HepG2 (cell line): ENCODE data around the gene PLXNC1. TPM values are rescaled to one million over a fixed set of nuclear protein-coding genes. Genes with fewer than 3 reads are reported as not detected.
A peak's percentile ranks its signal among the peaks of the same experiment; 100 is the strongest.

ENCODE experiments used
- CENPT ChIP-seq: sonication (generic); formaldehyde crosslinking; IDR thresholded peaks from 2 replicates; pipeline ENCODE4 v1.8.0; 2022; ENCODE audit warnings: low read depth, mild to moderate bottlenecking, moderate library complexity, missing genetic modification reagents
- CHCHD3 ChIP-seq: sonication (generic); formaldehyde crosslinking; IDR thresholded peaks from 2 replicates; pipeline ENCODE4 v1.8.0; 2022; ENCODE audit warnings: mild to moderate bottlenecking, missing genetic modification reagents, moderate library complexity
- ERF ChIP-seq: IDR thresholded peaks from 2 replicates; pipeline ENCODE4 v1.6.1; 2018; ENCODE audit warnings: missing biosample characterization, missing genetic modification reagents
- GABPB1 ChIP-seq: IDR thresholded peaks from 2 replicates; pipeline ENCODE4 v1.6.1; 2016; ENCODE audit warnings: mild to moderate bottlenecking, missing genetic modification reagents, moderate library complexity, missing compliant biosample characterization
- GATAD1 ChIP-seq: IDR thresholded peaks from 2 replicates; pipeline ENCODE4 v1.6.1; 2016; ENCODE audit warnings: missing genetic modification reagents, missing compliant biosample characterization
- HES4 ChIP-seq: sonication (generic); formaldehyde crosslinking; IDR thresholded peaks from 2 replicates; pipeline ENCODE4 v1.9.0; 2021; ENCODE audit warnings: mild to moderate bottlenecking, missing genetic modification reagents, borderline replicate concordance
- HMG20A ChIP-seq: IDR thresholded peaks from 2 replicates; pipeline ENCODE4 v1.6.1; 2016; ENCODE audit warnings: borderline replicate concordance
- KLF12 ChIP-seq: sonication (generic); formaldehyde crosslinking; IDR thresholded peaks from 2 replicates; pipeline ENCODE4 v1.4.0; 2020; ENCODE audit warnings: missing genetic modification reagents, borderline replicate concordance
- NFE2 ChIP-seq: sonication (generic); formaldehyde crosslinking; IDR thresholded peaks from 2 replicates; pipeline ENCODE4 v1.4.0; 2020; ENCODE audit warnings: missing genetic modification reagents
- NR2F2 ChIP-seq: IDR thresholded peaks from 2 replicates; pipeline ENCODE4 v1.6.1; 2012; ENCODE audit warnings: low read depth, inconsistent platforms, borderline replicate concordance
- PITX1 ChIP-seq: sonication (generic); formaldehyde crosslinking; IDR thresholded peaks from 2 replicates; pipeline ENCODE4 v1.5.1; 2020; ENCODE audit warnings: mild to moderate bottlenecking, missing genetic modification reagents
- SAFB2 ChIP-seq: sonication (generic); formaldehyde crosslinking; IDR thresholded peaks from 2 replicates; pipeline ENCODE4 v1.5.1; 2020; ENCODE audit warnings: missing genetic modification reagents, low read depth, mild to moderate bottlenecking, borderline replicate concordance
- TARDBP ChIP-seq: sonication (generic); formaldehyde crosslinking; IDR thresholded peaks from 2 replicates; pipeline ENCODE4 v1.8.0; 2022; ENCODE audit warnings: mild to moderate bottlenecking, missing genetic modification reagents
- TEAD3 ChIP-seq: optimal IDR thresholded peaks from 2 replicates; pipeline ENCODE3; 2016; ENCODE audit warnings: borderline replicate concordance
- XRCC5 ChIP-seq: fragments of 200-400 bp; formaldehyde crosslinking; optimal IDR thresholded peaks from 2 replicates; pipeline ENCODE3; 2017; ENCODE audit warnings: mild to moderate bottlenecking, low read length
- ZBTB1 ChIP-seq: sonication (generic); formaldehyde crosslinking; IDR thresholded peaks from 2 replicates; pipeline ENCODE4 v1.4.0; 2020; ENCODE audit warnings: missing genetic modification reagents, borderline replicate concordance
- ZNF12 ChIP-seq: sonication (generic); formaldehyde crosslinking; IDR thresholded peaks from 2 replicates; pipeline ENCODE4 v1.5.0; 2020; ENCODE audit warnings: missing genetic modification reagents
- ZNF234 ChIP-seq: sonication (generic); formaldehyde crosslinking; conservative IDR thresholded peaks from 2 replicates; pipeline ENCODE4 v1.5.1; 2020; ENCODE audit warnings: mild to moderate bottlenecking, missing genetic modification reagents
- ZNF275 ChIP-seq: sonication (generic); formaldehyde crosslinking; IDR thresholded peaks from 2 replicates; pipeline ENCODE4 v1.8.0; 2022; ENCODE audit warnings: missing genetic modification reagents, mild to moderate bottlenecking, inconsistent platforms, borderline replicate concordance
- ZNF607 ChIP-seq: sonication (generic); formaldehyde crosslinking; IDR thresholded peaks from 2 replicates; pipeline ENCODE4 v1.5.1; 2020; ENCODE audit warnings: missing genetic modification reagents, mild to moderate bottlenecking, borderline replicate concordance
- ZNF678 ChIP-seq: sonication (generic); formaldehyde crosslinking; IDR thresholded peaks from 2 replicates; pipeline ENCODE4 v1.4.0; 2020; ENCODE audit warnings: mild to moderate bottlenecking, missing genetic modification reagents
- ZNF709 ChIP-seq: sonication (generic); formaldehyde crosslinking; IDR thresholded peaks from 2 replicates; pipeline ENCODE4 v1.5.0; 2020; ENCODE audit warnings: mild to moderate bottlenecking, missing genetic modification reagents
- polyA plus RNA-seq, 8 experiments: library from polyadenylated mRNA; depleted of rRNA in 3 of 8; stranded (reverse) in 7 of 8; unstranded in 1 of 8; fragments of >200 nt; fragmentation: Illumina TruSeq in 4 of 8; extraction: Trizol in 4 of 8; gene quantifications; 2 replicates each; pipeline versions ENCODE4 v1.2.1 to v1.2.3, GENCODE V29; 2011 to 2016; ENCODE audit warnings: low read depth in 4 of 8, missing spikeins in 1 of 8, mixed read lengths in 1 of 8; ENCODE audit not compliant: insufficient read depth in 1 of 8
- total RNA-seq, 5 experiments: library from RNA; depleted of rRNA; stranded (reverse); fragments of >200 nt; fragmentation: Illumina TruSeq; extraction: Trizol; gene quantifications; 2 replicates each; pipeline ENCODE4 v1.2.3, GENCODE V29; 2016; ENCODE audit warnings: low read depth in 1 of 5
- TF ChIP-seq, protein P1 (sequence below): sonication (generic); formaldehyde crosslinking; IDR thresholded peaks from 2 replicates; pipeline ENCODE4 v1.4.0; 2020; ENCODE audit warnings: missing genetic modification reagents

The PLXNC1 gene
- total and polyA plus RNA-seq, 2 of the 13 experiments (the other 11 are each of a cell fraction or from before 2014, with no cell fraction given): 6.6 to 11.2 TPM

DNA sequence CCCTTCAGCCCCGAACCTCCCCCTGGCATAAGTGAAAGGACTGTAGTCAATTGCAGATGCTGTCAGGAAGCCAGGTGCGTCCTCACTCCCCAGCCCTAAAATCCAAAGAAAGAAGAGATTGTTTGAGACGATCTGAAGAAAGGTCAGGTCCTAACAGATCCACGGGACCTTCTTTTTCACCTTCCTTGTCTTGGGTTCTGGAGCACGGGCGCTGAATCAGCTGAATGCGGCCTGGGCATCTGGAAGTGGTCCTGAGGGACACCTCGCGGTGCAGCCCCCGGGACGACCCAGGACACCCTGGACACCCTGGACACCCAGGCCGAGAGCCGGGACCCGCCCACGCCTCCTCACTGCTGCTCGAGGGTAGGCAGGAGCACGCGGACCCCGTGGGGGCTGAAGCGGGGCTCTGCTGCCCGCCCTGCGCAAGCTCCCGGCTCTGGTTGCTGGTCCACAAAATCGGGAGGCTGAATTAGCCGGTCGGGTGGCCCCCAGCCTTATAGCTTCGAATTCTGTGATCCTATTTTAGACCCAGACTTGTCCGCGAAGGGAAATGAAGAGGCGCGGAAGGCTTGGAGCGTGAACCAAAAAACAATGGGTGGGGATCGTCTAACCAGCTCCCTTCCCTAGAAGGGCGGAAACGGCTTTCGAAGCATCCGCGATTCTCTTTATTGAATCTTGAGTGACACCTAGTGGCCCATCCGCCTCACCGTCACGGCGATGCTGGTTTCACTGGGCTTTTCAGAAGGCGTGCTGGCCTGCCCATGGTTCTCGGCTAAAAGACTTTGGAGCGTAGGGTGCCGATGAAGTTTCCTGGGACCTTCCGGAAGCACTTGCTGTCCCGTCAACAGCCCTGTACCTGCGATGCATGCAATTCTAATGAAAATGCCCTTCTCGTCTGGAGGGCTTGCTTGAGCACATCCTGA is 46.4 kb upstream of the PLXNC1 start (continued):
- TF ChIP-seq, protein P1, sequence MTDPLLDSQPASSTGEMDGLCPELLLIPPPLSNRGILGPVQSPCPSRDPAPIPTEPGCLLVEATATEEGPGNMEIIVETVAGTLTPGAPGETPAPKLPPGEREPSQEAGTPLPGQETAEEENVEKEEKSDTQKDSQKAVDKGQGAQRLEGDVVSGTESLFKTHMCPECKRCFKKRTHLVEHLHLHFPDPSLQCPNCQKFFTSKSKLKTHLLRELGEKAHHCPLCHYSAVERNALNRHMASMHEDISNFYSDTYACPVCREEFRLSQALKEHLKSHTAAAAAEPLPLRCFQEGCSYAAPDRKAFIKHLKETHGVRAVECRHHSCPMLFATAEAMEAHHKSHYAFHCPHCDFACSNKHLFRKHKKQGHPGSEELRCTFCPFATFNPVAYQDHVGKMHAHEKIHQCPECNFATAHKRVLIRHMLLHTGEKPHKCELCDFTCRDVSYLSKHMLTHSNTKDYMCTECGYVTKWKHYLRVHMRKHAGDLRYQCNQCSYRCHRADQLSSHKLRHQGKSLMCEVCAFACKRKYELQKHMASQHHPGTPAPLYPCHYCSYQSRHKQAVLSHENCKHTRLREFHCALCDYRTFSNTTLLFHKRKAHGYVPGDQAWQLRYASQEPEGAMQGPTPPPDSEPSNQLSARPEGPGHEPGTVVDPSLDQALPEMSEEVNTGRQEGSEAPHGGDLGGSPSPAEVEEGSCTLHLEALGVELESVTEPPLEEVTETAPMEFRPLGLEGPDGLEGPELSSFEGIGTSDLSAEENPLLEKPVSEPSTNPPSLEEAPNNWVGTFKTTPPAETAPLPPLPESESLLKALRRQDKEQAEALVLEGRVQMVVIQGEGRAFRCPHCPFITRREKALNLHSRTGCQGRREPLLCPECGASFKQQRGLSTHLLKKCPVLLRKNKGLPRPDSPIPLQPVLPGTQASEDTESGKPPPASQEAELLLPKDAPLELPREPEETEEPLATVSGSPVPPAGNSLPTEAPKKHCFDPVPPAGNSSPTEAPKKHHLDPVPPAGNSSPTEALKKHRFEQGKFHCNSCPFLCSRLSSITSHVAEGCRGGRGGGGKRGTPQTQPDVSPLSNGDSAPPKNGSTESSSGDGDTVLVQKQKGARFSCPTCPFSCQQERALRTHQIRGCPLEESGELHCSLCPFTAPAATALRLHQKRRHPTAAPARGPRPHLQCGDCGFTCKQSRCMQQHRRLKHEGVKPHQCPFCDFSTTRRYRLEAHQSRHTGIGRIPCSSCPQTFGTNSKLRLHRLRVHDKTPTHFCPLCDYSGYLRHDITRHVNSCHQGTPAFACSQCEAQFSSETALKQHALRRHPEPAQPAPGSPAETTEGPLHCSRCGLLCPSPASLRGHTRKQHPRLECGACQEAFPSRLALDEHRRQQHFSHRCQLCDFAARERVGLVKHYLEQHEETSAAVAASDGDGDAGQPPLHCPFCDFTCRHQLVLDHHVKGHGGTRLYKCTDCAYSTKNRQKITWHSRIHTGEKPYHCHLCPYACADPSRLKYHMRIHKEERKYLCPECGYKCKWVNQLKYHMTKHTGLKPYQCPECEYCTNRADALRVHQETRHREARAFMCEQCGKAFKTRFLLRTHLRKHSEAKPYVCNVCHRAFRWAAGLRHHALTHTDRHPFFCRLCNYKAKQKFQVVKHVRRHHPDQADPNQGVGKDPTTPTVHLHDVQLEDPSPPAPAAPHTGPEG (CRISPR knock-in tag): no peak
- TF ChIP-seq ZNF12 (no peak), TARDBP (CRISPR knock-in tag) (no peak), ZNF709 (CRISPR knock-in tag) (no peak), CENPT (CRISPR knock-in tag) (no peak), ZNF607 (CRISPR knock-in tag) (no peak; the same call in 1 of the 2 replicates), GATAD1 (peak; percentile 41; the same call in 1 of the 2 replicates), NR2F2 (no peak), ZNF678 (CRISPR knock-in tag) (no peak), TEAD3 (no peak), KLF12 (CRISPR knock-in tag) (0 out of 2 replicates have a peak, but pooled peaks have one; percentile 55), ZNF275 (CRISPR knock-in tag) (0 out of 2 replicates have a peak, but pooled peaks have one; percentile 34), NFE2 (no peak), CHCHD3 (CRISPR knock-in tag) (no peak), ERF (CRISPR knock-in tag) (0 out of 2 replicates have a peak, but pooled peaks have one; percentile 32), GABPB1 (CRISPR knock-in tag) (peak; percentile 54), XRCC5 (peak; percentile 77), SAFB2 (0 out of 2 replicates have a peak, but pooled peaks have one; percentile 26), PITX1 (peak; percentile 35; the same call in 1 of the 2 replicates), ZBTB1 (CRISPR knock-in tag) (no peak), HES4 (CRISPR knock-in tag) (no peak), HMG20A (0 out of 2 replicates have a peak, but pooled peaks have one; percentile 16), ZNF234 (CRISPR knock-in tag) (no peak)
